HepG2 (cell line): ENCODE measurements around the gene HS3ST3B1. TPM values are rescaled to one million over a fixed set of nuclear protein-coding genes. Genes with fewer than 3 reads are reported as not detected.
A peak's percentile ranks its signal among the peaks of the same experiment; 100 is the strongest.

Experiments used
- BCLAF1 ChIP-seq: fragments of 450-650 bp; IDR thresholded peaks from 2 replicates; pipeline ENCODE4 v1.6.1; 2017; ENCODE audit warnings: mild to moderate bottlenecking
- CEBPG ChIP-seq: IDR thresholded peaks from 2 replicates; pipeline ENCODE4 v1.6.1; 2016
- CHD2 ChIP-seq: IDR thresholded peaks from 2 replicates; pipeline ENCODE4 v1.6.1; 2011; ENCODE audit warnings: low read depth, low read length, improper control_type of control experiment
- CREBL2 ChIP-seq: sonication (generic); formaldehyde crosslinking; IDR thresholded peaks from 2 replicates; pipeline ENCODE4 v1.8.1; 2023; ENCODE audit warnings: missing genetic modification reagents, mild to moderate bottlenecking, borderline replicate concordance
- EED ChIP-seq: sonication (generic); formaldehyde crosslinking; IDR thresholded peaks from 2 replicates; pipeline ENCODE4 v1.5.0; 2020; ENCODE audit warnings: mild to moderate bottlenecking, missing genetic modification reagents
- FOXO1 ChIP-seq: sonication (generic); formaldehyde crosslinking; IDR thresholded peaks from 2 replicates; pipeline ENCODE4 v1.4.0; 2020; ENCODE audit warnings: missing genetic modification reagents
- HDAC1 ChIP-seq: sonication (generic); formaldehyde crosslinking; IDR thresholded peaks from 2 replicates; pipeline ENCODE4 v1.5.1; 2020; ENCODE audit warnings: mild to moderate bottlenecking, missing genetic modification reagents
- ISL2 ChIP-seq: sonication (generic); formaldehyde crosslinking; IDR thresholded peaks from 2 replicates; pipeline ENCODE4 v1.5.0; 2020; ENCODE audit warnings: missing genetic modification reagents
- KLF9 ChIP-seq: IDR thresholded peaks from 2 replicates; pipeline ENCODE4 v1.6.1; 2016; ENCODE audit warnings: low read depth
- MEF2D ChIP-seq: sonication (generic); formaldehyde crosslinking; IDR thresholded peaks from 2 replicates; pipeline ENCODE4 v1.5.1; 2020; ENCODE audit warnings: mild to moderate bottlenecking, missing genetic modification reagents
- MXD4 ChIP-seq: IDR thresholded peaks from 2 replicates; pipeline ENCODE4 v1.6.1; 2016; ENCODE audit warnings: mild to moderate bottlenecking, missing biosample characterization, missing genetic modification reagents
- NCOA2 ChIP-seq: sonication (generic); formaldehyde crosslinking; IDR thresholded peaks from 2 replicates; pipeline ENCODE4 v1.8.0; 2022; ENCODE audit warnings: inconsistent platforms
- SP140L ChIP-seq: sonication (generic); formaldehyde crosslinking; IDR thresholded peaks from 2 replicates; pipeline ENCODE4 v1.4.0; 2020; ENCODE audit warnings: missing genetic modification reagents, borderline replicate concordance
- ZBTB46 ChIP-seq: sonication (generic); formaldehyde crosslinking; IDR thresholded peaks from 2 replicates; pipeline ENCODE4 v1.4.0; 2020; ENCODE audit warnings: mild to moderate bottlenecking, missing genetic modification reagents, borderline replicate concordance
- ZFP37 ChIP-seq: sonication (generic); formaldehyde crosslinking; IDR thresholded peaks from 2 replicates; pipeline ENCODE4 v1.4.0; 2020; ENCODE audit warnings: missing genetic modification reagents, borderline replicate concordance
- ZNF225 ChIP-seq: sonication (generic); formaldehyde crosslinking; IDR thresholded peaks from 2 replicates; pipeline ENCODE4 v1.4.0; 2020; ENCODE audit warnings: mild to moderate bottlenecking, missing genetic modification reagents
- ZNF280D ChIP-seq: sonication (generic); formaldehyde crosslinking; IDR thresholded peaks from 2 replicates; pipeline ENCODE4 v1.5.1; 2020; ENCODE audit warnings: mild to moderate bottlenecking, missing genetic modification reagents
- ZNF432 ChIP-seq: sonication (generic); formaldehyde crosslinking; IDR thresholded peaks from 2 replicates; pipeline ENCODE4 v1.5.0; 2020; ENCODE audit warnings: missing genetic modification reagents, mild to moderate bottlenecking, borderline replicate concordance
- ZNF550 ChIP-seq: sonication (generic); formaldehyde crosslinking; IDR thresholded peaks from 2 replicates; pipeline ENCODE4 v1.4.0; 2020; ENCODE audit warnings: mild to moderate bottlenecking, missing genetic modification reagents, borderline replicate concordance
- ZNF563 ChIP-seq: sonication (generic); formaldehyde crosslinking; IDR thresholded peaks from 2 replicates; pipeline ENCODE4 v1.8.0; 2022; ENCODE audit warnings: mild to moderate bottlenecking, moderate library complexity, missing genetic modification reagents
- ZNF775 ChIP-seq: sonication (generic); formaldehyde crosslinking; IDR thresholded peaks from 2 replicates; pipeline ENCODE4 v1.4.0; 2020; ENCODE audit warnings: missing genetic modification reagents, mild to moderate bottlenecking, moderate library complexity, borderline replicate concordance
- polyA plus RNA-seq, 8 experiments: library from polyadenylated mRNA; depleted of rRNA in 3 of 8; stranded (reverse) in 7 of 8; unstranded in 1 of 8; fragments of >200 nt; fragmentation: Illumina TruSeq in 4 of 8; extraction: Trizol in 4 of 8; gene quantifications; 2 replicates each; pipeline versions ENCODE4 v1.2.1 to v1.2.3, GENCODE V29; 2011 to 2016; ENCODE audit warnings: low read depth in 4 of 8, missing spikeins in 1 of 8, mixed read lengths in 1 of 8; ENCODE audit not compliant: insufficient read depth in 1 of 8
- total RNA-seq, 5 experiments: library from RNA; depleted of rRNA; stranded (reverse); fragments of >200 nt; fragmentation: Illumina TruSeq; extraction: Trizol; gene quantifications; 2 replicates each; pipeline ENCODE4 v1.2.3, GENCODE V29; 2016; ENCODE audit warnings: low read depth in 1 of 5
- TF ChIP-seq, protein P1 (sequence below): IDR thresholded peaks from 2 replicates; pipeline ENCODE4 v1.6.1; 2016; ENCODE audit warnings: missing genetic modification reagents, missing compliant biosample characterization
- TF ChIP-seq, protein P2 (sequence below): IDR thresholded peaks from 2 replicates; pipeline ENCODE4 v1.6.1; 2016; ENCODE audit warnings: mild to moderate bottlenecking, missing biosample characterization, missing genetic modification reagents

HS3ST3B1 gene
- total and polyA plus RNA-seq, 2 of the 13 experiments (the other 11 are each of a cell fraction or from before 2014, with no cell fraction given) = 15.7 to 39.5 TPM

- no peak for TF ChIP-seq ZNF280D (CRISPR knock-in tag)
- TF ChIP-seq, protein P1, sequence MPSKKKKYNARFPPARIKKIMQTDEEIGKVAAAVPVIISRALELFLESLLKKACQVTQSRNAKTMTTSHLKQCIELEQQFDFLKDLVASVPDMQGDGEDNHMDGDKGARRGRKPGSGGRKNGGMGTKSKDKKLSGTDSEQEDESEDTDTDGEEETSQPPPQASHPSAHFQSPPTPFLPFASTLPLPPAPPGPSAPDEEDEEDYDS (CRISPR knock-in tag) = no peak
- TF ChIP-seq, protein P2, sequence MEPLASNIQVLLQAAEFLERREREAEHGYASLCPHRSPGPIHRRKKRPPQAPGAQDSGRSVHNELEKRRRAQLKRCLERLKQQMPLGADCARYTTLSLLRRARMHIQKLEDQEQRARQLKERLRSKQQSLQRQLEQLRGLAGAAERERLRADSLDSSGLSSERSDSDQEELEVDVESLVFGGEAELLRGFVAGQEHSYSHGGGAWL (CRISPR knock-in tag) = no peak
- no peak for TF ChIP-seq CHD2
- no peak for TF ChIP-seq ZNF225 (CRISPR knock-in tag)
- TF ChIP-seq KLF9 (CRISPR knock-in tag) = no peak
- TF ChIP-seq ZBTB46 = no peak
- TF ChIP-seq ZNF775 (CRISPR knock-in tag) = no peak
- TF ChIP-seq MXD4 (CRISPR knock-in tag) = no peak
- 0 out of 2 replicates have a peak, but pooled peaks have one; percentile 25 for TF ChIP-seq ISL2 (CRISPR knock-in tag)
- TF ChIP-seq EED (CRISPR knock-in tag) = no peak
- peak; percentile 61; the same call in 1 of the 2 replicates for TF ChIP-seq FOXO1 (CRISPR knock-in tag)
- peak; percentile 76 for TF ChIP-seq HDAC1 (CRISPR knock-in tag)
- no peak for TF ChIP-seq ZNF432 (CRISPR knock-in tag)
- TF ChIP-seq NCOA2 = peak; percentile 52; the same call in 1 of the 2 replicates
- TF ChIP-seq CEBPG (CRISPR knock-in tag) = 0 out of 2 replicates have a peak, but pooled peaks have one; percentile 34
- TF ChIP-seq SP140L (CRISPR knock-in tag) = no peak
- TF ChIP-seq CREBL2 = no peak
- no peak for TF ChIP-seq BCLAF1
- TF ChIP-seq MEF2D (CRISPR knock-in tag) = peak; percentile 20; the same call in 1 of the 2 replicates
- no peak for TF ChIP-seq ZFP37 (CRISPR knock-in tag)
- TF ChIP-seq ZNF563 (CRISPR knock-in tag) = no peak
- TF ChIP-seq ZNF550 (CRISPR knock-in tag) = no peak
Measured at GRCh38 chr17:14325618-14326167, 24.8 kb downstream of the HS3ST3B1 start (continued).
